Right lobe of liver (tissue), 4 donors: Measurements from ENCODE around the gene MTA1.

Source experiments
- CTCF ChIP-seq, 4 donors: fragments of 200-600 bp in 3 of 4; fragments of 450-650 bp in 1 of 4; IDR thresholded peaks; one replicate each; pipeline versions ENCODE4 v1.5.1 to v1.8.0; 2016 to 2022; ENCODE audit warnings: antibody characterized with exemption in 4 of 4, mild to moderate bottlenecking in 2 of 4
- POLR2A ChIP-seq: fragments of 450-650 bp; IDR thresholded peaks from one replicate; pipeline ENCODE4 v1.6.1; 2017; ENCODE audit warnings: antibody characterized with exemption, mild to moderate bottlenecking
- donor health status: DM: no; HTN: no; CAD: no.
- donor health status: DM: no; HTN: no; CAD: no.
- donor health status: DM: no; HTN: yes; CAD: no.

GRCh38 chr14:105492971-105493871 is 73.6 kb downstream of the MTA1 start:
- no peak for TF ChIP-seq CTCF (IDR thresholded peaks at IDR 0.05)
- TF ChIP-seq POLR2A, result no peak
